ENCODE results near the gene ATG14.
"Not testable (repeated sequence)": the region's sequence is repeated elsewhere in the genome, so short reads cannot be mapped to it uniquely, and the experiment has no call there.

Gene ATG14

GRCh38 chr14:55433880-55434804 is 22.5 kb upstream of the ATG14 start:
- DNase-seq: no peak

DNA sequence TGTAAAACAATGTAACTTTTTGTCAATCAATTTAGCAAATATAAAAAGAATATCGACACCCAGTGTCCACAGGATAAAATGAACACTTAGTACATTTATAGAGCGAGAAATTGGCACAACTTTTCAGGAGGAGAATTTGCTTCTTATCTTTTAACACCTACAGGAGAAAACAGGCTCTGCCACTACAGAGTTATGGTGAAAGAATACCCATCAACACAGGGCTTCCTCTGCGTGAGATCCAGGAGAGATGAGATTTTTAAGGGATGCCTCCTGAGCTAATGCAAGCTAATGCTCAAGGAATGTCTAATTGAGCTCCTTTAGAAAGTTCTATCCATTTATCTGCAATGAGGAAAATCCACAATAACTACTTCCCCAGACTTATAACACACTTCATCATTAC is 21.0 kb upstream of the ATG14 start:
- DNase-seq: no peak

- DNase-seq: no peak
Observed at GRCh38 chr14:55430024-55430690, 18.5 kb upstream of the ATG14 start.

DNA sequence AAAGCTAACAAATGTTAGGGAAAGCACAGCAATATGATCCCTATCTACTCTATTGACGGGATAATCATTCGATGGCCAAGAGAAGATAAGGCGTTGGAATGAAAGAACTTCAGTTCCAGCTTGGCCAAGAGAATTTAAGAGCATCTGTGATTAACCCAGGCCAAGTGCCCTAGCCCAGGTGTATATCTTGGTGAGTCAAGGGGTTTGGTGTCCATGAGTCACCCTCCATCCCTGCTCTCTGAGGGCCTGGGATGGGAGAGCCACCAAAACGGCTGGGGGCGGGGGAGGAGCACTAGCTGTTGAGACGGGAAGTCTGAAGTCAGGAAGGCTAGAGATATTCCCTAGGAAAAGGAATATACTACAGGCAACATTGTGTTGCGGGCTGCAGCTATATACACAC is 15.8 kb upstream of the ATG14 start:
- DNase-seq: no peak

DNA sequence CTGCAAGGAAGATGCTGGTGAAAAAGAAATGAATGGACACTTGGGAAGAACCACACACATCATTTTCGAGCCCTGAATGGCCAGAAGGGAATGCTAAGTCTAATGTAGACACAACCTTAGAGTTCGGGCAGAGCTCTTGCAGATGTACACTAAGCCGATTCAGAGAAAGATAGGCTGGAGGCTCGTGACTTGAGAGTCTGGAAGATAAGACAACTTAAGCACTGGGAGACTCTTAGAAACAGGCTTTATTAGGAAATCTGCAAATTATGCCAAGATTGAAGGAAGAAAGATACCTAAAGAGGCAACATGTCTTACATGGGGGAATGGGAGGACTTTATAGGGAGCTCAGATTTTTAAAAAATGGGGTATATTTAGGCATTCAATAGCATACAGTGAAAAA is 15.3 kb upstream of the ATG14 start:
- DNase-seq: no peak

DNA sequence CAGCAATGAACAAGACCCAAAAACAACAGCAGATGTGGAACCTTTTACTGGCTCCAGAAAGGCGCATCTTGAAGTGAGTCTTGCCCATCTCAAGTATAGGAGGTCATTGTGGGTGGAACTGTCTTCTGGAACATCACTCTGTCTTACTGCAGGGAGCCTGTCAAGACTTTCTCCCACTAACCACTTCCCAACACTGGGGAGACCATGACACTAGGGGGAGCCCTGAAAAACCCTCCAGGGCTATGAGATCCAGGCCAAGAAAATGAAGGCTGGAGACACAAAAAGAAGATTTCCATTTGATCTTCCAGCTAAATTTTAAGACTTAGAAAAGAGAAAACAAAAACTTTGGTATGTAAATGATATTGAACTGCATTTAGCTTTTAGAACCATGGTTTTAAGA is 13.5 kb upstream of the ATG14 start:
- DNase-seq: no peak

GRCh38 chr14:55423969-55424368 is 12.3 kb upstream of the ATG14 start:
- DNase-seq: no peak

DNA sequence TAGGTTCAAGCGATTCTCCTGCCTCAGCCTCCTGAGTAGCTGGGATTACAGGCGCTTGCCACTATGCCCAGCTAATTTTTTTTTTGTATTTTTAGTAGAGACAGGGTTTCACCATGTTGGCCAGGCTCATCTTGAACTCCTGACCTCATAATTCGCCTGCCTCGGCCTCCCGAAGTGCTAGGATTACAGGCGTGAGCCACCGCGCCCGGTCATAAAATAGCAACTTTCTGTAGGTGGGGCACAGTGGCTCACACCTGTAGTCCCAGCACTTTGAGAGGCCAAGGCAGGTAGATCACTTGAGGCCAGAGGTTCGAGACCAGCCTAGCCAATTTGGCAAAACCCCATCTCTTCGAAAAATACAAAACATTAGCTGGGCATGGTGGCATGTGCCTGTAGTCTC is 10.7 kb upstream of the ATG14 start:
- not testable (repeated sequence) for DNase-seq

GRCh38 chr14:55419663-55420062 is 8.0 kb upstream of the ATG14 start:
- no peak for DNase-seq

DNA sequence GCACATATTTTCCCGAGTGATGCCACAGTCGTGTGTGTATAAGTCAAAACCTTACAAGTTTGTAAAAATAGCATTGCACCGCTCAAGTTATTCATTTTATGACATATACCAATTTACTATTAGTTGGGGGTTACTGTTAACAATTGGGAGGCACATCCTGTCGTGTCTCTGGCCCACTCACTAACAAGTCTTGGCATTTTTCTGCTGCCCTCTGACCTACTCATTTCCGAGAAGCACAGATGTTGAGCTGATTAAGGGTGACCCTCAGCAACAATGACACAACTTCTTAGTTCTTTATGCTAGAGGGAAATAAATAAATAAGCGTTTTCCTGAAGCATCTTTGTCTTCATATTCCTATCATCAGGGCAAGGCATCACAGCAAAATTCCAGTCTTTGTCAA is 6.8 kb upstream of the ATG14 start:
- DNase-seq: no peak

- no peak for DNase-seq
Observed at GRCh38 chr14:55417955-55418354, 6.3 kb upstream of the ATG14 start.

DNA sequence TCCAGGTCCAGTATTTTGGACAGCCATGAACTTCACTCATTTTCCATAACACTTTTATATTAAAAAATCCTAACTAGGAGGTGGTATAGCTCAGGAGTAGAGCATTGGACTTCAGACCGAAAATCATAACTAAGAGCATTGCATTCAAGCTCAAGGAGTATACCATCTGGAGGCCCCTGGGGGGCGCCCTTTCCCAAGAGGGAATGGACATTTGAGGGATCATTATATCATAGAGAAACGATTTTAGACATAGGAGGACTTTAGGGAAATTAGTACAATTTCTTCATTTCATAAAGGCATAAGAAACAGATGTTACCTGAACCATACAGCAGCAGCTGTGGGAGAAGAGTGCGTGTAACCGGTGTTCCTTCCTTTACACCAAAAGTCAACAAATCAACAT is 5.2 kb upstream of the ATG14 start:
- DNase-seq: no peak

GRCh38 chr14:55414551-55414950 is 2.9 kb upstream of the ATG14 start:
- no peak for DNase-seq

DNA sequence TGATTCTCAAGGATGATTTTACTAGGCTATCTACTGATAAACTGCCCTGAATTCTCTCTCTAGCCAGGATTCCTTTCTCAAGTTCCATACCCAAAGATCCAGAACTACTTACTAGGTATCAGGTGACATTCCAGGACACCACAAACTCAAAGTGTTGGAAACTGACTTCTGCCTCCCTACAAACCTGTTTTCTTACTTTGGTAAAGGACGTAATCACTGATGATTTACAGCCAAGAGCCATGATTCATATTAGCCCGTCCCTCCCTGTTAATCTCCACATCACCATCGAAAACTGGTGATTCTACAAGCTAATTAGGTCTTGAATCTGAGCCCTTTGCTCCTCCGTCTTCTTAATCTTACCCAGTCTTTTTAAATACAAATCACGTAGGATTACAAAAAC is 1.0 kb upstream of the ATG14 start:
- DNase-seq: no peak

DNA sequence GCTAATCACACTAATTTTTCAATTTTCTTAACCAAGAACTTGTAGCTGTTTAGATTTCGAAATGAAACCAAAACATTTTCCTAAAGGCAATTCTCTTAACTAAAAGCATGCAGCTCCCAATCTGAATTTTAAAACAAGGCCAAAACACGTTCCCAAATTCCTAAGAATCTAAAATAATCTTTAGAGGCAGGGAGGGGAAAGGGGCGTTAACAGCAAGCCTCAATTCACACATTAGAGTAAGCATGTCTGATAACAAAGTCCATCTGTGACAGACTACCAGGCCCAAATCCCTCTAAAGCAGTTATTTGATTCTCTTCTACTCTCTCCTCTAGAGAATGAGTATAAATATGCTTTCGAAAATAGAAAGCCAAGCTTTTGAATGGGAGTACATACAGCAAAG is 754 bp downstream of the ATG14 start:
- DNase-seq: no peak

- no peak for DNase-seq
Observed at GRCh38 chr14:55404173-55404854, 7.3 kb downstream of the ATG14 start.

DNA sequence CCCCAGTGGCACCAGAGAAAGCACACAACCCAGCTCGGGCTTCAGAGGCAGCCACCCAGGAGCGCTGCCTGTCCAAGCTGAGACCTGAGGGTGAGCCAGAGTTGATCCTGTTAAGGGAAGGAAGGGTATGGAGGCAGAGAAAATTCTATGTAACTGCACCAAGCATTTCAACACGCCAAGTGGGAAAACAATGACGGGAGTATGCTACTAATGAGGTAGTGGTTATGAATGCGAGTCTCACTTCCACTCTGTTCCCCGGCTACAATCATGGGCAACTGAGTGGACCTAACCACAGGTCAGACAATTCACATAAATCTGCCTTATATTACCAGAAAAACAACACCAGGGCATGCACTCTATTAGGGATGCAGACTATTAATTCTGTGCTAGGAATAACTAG is 9.9 kb downstream of the ATG14 start:
- DNase-seq: no peak

GRCh38 chr14:55399852-55400251 is 11.8 kb downstream of the ATG14 start:
- no peak for DNase-seq

GRCh38 chr14:55399183-55399582 is 12.4 kb downstream of the ATG14 start:
- DNase-seq: no peak

- DNase-seq: no peak
Observed at GRCh38 chr14:55398679-55399078, 13.0 kb downstream of the ATG14 start.

GRCh38 chr14:55389330-55389729 is 22.3 kb downstream of the ATG14 start:
- no peak for DNase-seq

DNA sequence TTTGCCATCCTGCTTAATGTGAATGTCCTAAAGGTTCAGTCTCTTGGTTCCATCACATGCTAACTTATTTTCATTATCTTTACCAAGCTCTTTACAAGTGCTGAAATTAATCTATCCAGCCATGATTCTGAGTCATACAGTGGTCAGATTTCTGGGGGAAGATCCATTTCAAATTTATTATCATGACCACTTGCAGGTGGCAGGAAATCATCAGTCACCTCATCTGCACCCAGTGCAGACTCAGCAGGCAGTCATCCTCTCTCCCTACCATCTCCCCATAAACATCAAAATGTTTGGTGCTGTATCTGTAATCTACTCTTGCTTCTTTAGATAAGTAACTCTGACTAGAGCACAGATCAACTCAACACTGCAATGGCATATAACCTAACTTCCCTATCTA is 23.5 kb downstream of the ATG14 start:
- no peak for DNase-seq

DNA sequence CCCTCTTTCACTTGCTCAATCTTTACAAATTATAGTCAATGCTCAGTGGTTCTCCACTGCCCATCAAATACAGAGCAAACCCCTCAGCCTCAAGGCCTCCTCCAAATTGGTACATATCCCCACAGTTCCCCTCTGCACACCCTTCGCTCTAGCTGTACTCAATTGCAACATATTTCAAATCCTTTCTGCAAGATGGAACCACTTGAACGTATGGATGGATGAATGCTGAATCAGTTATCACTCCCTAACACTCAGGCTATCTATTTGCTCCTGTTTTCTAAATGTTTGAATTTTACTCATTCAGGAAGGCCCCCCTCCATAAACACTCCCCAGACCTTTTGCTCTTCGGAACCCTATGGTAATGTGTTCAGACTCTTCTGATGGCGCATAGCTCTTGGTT is 24.5 kb downstream of the ATG14 start:
- no peak for DNase-seq
